ENCODE measurements around the gene RAB17. TPM values are rescaled to one million over a fixed set of nuclear protein-coding genes. Genes with fewer than 3 reads are reported as not detected.
A peak's percentile ranks its signal among the peaks of the same experiment; 100 is the strongest.

The RAB17 gene
- total RNA-seq, 4 donors from 2014 or later, result 37.6 to 88.1 (median 70.1) TPM

DNA sequence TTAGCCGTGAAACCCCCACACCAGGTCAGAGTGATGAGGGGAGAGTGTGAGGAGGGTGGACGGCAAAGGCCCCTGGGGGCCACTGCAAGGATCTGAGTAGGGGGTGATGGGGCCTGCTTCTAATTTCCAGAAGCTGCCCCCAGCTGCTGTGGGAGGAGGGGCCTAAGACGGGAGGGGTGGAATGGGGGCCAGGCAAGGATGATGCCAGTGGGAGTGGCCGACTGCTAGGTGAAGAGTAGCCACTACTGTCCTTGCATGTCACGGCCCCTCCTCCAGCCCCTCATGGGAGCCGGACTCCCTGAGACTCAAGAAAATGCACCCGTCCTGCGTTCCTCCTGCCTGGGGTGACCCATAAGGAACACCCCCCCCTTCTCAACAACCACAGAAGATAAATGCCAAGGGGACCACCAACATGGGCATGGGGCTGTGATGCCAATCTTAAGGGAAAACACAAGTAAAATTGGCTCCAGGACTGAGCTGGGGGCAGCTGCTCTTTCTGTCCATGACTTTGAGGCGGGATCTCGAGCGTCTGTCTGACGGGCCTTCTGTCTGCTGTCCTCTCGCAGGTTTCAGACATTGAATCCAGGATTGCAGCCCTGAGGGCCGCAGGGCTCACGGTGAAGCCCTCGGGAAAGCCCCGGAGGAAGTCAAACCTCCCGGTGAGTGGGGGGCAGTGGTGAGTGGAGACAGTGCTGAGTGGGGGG lies 48.4 kb downstream of the RAB17 start:
- peaks cover 7 to 15% of the 10 kb centered on the region in 2 donors for H3K36me3 ChIP-seq
- WGBS, 2 donors, result 90% methylated on average over 13 to 18 of the region's 18 CpGs
- H3K4me1 ChIP-seq, result no peaks in the 10 kb centered on the region
- no peak overlapping the region for H3K27ac ChIP-seq
- H3K4me3 ChIP-seq (replicated peaks in 1 of 3), result no peak overlapping the region
- intact Hi-C loops (cut with DNase I), result no loop called here
- TF ChIP-seq CTCF (IDR thresholded peaks at IDR 0.05), result no peak
- H3K27me3 ChIP-seq, result no peaks in the 10 kb centered on the region
- no peaks in the 10 kb centered on the region for H3K9me3 ChIP-seq
- DNase-seq, result no peak

DNA sequence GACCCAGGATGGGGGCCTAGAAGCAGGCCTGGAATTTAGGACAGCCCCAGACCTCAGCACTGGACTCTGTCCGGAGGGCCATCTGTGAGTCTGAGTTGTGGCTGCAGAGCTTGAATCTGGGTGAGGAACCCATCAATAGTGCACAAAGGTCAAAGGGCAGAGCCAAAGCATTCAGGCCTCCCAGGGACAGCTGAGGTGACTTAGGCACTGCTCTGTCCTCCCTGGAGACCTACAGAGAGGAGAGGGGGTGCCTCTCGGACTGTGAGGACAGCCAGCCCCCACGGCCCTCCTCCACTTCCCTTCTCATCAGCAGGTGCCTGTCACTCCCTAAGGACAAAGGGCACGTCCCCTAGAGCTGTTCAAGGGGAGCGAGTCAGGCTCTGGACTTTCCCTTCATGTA lies 49.3 kb downstream of the RAB17 start:
- Histone ChIP-seq H3K36me3 (peaks cover 7 to 12% of the 10 kb centered on the region in 2 donors), H3K27ac (no peak overlapping the region), H3K4me3 (replicated peaks in 1 of 3) (no peak overlapping the region), H3K4me1 (no peaks in the 10 kb centered on the region), H3K9me3 (no peaks in the 10 kb centered on the region), H3K27me3 (no peaks in the 10 kb centered on the region)
- intact Hi-C loops (cut with DNase I), result no loop called here
- TF ChIP-seq POLR2A (IDR thresholded peaks at IDR 0.05), result no peak
- no peak for TF ChIP-seq CTCF (IDR thresholded peaks at IDR 0.05)
- WGBS, 2 donors, result 87 to 92% methylated on average over 4 to 5 of the region's 5 CpGs
- DNase-seq, result no peak

- intact Hi-C loops (cut with DNase I), result no loop called here
- TF ChIP-seq POLR2A (IDR thresholded peaks at IDR 0.05), result no peak
- Histone ChIP-seq H3K27me3 (no peaks in the 10 kb centered on the region), H3K27ac (no peak overlapping the region), H3K4me3 (replicated peaks in 1 of 3) (no peak overlapping the region), H3K9me3 (no peaks in the 10 kb centered on the region), H3K4me1 (no peaks in the 10 kb centered on the region), H3K36me3 (peaks cover 7 to 8% of the 10 kb centered on the region in 2 donors)
- 46 to 73% methylated on average over 5 to 6 of the region's 6 CpGs for WGBS, 2 donors
- peak in 1 of 2 donors; percentile 21 for DNase-seq
Observed at GRCh38 chr2:237540823-237541222, 49.7 kb downstream of the RAB17 start.

GRCh38 chr2:237540223-237540775 lies 50.2 kb downstream of the RAB17 start:
- no peak for DNase-seq
- Histone ChIP-seq H3K27me3 (no peaks in the 10 kb centered on the region), H3K27ac (no peak overlapping the region), H3K36me3 (peaks cover 3 to 7% of the 10 kb centered on the region in 2 donors), H3K4me1 (no peaks in the 10 kb centered on the region), H3K9me3 (no peaks in the 10 kb centered on the region), H3K4me3 (replicated peaks in 1 of 3) (no peak overlapping the region)
- intact Hi-C loops (cut with DNase I), result no loop called here
- WGBS, 2 donors, result 87 to 96% methylated on average over 10 to 11 of the region's 13 CpGs
- TF ChIP-seq POLR2A (IDR thresholded peaks at IDR 0.05), result no peak
- no peak for TF ChIP-seq CTCF (IDR thresholded peaks at IDR 0.05)

GRCh38 chr2:237539681-237540080 lies 50.9 kb downstream of the RAB17 start:
- DNase-seq, result no peak
- whole genome bisulfite sequencing, 2 donors, result 73 to 79% methylated on average over 6 of the region's 6 CpGs

More at GRCh38 chr2:237539681-237540080, 50.9 kb downstream of the RAB17 start:
- Histone ChIP-seq H3K4me3 (replicated peaks in 1 of 3) (no peak overlapping the region), H3K4me1 (no peaks in the 10 kb centered on the region), H3K27ac (no peak overlapping the region), H3K9me3 (no peaks in the 10 kb centered on the region), H3K36me3 (peaks cover 3 to 7% of the 10 kb centered on the region in 2 donors), H3K27me3 (no peaks in the 10 kb centered on the region)
- intact Hi-C loops (cut with DNase I), result no loop called here
- TF ChIP-seq CTCF (IDR thresholded peaks at IDR 0.05) (no peak), POLR2A (IDR thresholded peaks at IDR 0.05) (no peak)

Measured in thyroid gland (tissue), 4 donors.